ENCODE measurements around the gene RPS16. TPM values are rescaled to one million over a fixed set of nuclear protein-coding genes. Genes with fewer than 3 reads are reported as not detected.

The RPS16 gene
- total RNA-seq, 1 experiment from 2014 or later: 83.0 TPM

GRCh38 chr19:39388657-39389056, 47.1 kb downstream of the RPS16 start:
- no peak for DNase-seq (ENCODE audit: low spot score)

- DNase-seq (ENCODE audit: low spot score): no peak
Measured at GRCh38 chr19:39386557-39386956, 49.2 kb downstream of the RPS16 start.

- no peak for DNase-seq (ENCODE audit: low spot score)
Measured at GRCh38 chr19:39385629-39386411, 49.9 kb downstream of the RPS16 start.

- no peak for DNase-seq (ENCODE audit: low spot score)
Measured at GRCh38 chr19:39384839-39385568, 50.7 kb downstream of the RPS16 start.

Other genes with a start within 250 kb of the RPS16 start
- gene NCCRP1, start 239.0 kb downstream of the RPS16 start, total RNA-seq (2014; rRNA removed; shearing (Covaris generic)): not detected in 2 replicates
- not detected in 2 replicates for gene SYCN, start 231.7 kb downstream of the RPS16 start, total RNA-seq (2014; rRNA removed; shearing (Covaris generic))
- gene IFNL3, start 190.9 kb downstream of the RPS16 start, total RNA-seq (2014; rRNA removed; shearing (Covaris generic)): not detected in 2 replicates
- gene IFNL4, start 187.1 kb downstream of the RPS16 start, total RNA-seq (2014; rRNA removed; shearing (Covaris generic)): not detected in 2 replicates
- gene IFNL2, start 167.6 kb downstream of the RPS16 start, total RNA-seq (2014; rRNA removed; shearing (Covaris generic)): not detected in 2 replicates
- gene IFNL1, start 139.5 kb downstream of the RPS16 start, total RNA-seq (2014; rRNA removed; shearing (Covaris generic)): not detected in 2 replicates
- gene LRFN1, start 115.1 kb downstream of the RPS16 start, total RNA-seq (2014; rRNA removed; shearing (Covaris generic)): 0.68 and 0.72 TPM in 2 replicates
- gene GMFG, start 99.9 kb downstream of the RPS16 start, total RNA-seq (2014; rRNA removed; shearing (Covaris generic)): 13.3 and 14.1 TPM in 2 replicates
- 33.9 and 35.3 TPM in 2 replicates for gene SAMD4B, start 93.5 kb downstream of the RPS16 start, total RNA-seq (2014; rRNA removed; shearing (Covaris generic))
- 40.8 and 62.0 TPM in 2 replicates for gene PAF1, start 44.8 kb downstream of the RPS16 start, total RNA-seq (2014; rRNA removed; shearing (Covaris generic))
- 26.7 and 58.5 TPM in 2 replicates for gene MED29, start 44.6 kb downstream of the RPS16 start, total RNA-seq (2014; rRNA removed; shearing (Covaris generic))
- 4.0 and 5.7 TPM in 2 replicates for gene ZFP36, start 29.1 kb downstream of the RPS16 start, total RNA-seq (2014; rRNA removed; shearing (Covaris generic))
- 5.3 and 7.1 TPM in 2 replicates for gene PLEKHG2, start 23.3 kb downstream of the RPS16 start, total RNA-seq (2014; rRNA removed; shearing (Covaris generic))
- gene SUPT5H, start 9.6 kb upstream of the RPS16 start, total RNA-seq (2014; rRNA removed; shearing (Covaris generic)): 70.1 and 75.0 TPM in 2 replicates
- gene TIMM50, start 44.9 kb upstream of the RPS16 start, total RNA-seq (2014; rRNA removed; shearing (Covaris generic)): 91.9 and 122 TPM in 2 replicates
- gene DLL3, start 63.0 kb upstream of the RPS16 start, total RNA-seq (2014; rRNA removed; shearing (Covaris generic)): 2.0 and 2.2 TPM in 2 replicates
- not detected in 2 replicates for gene SELENOV, start 79.2 kb upstream of the RPS16 start, total RNA-seq (2014; rRNA removed; shearing (Covaris generic))
- 3.2 and 3.3 TPM in 2 replicates for gene EID2B, start 96.9 kb upstream of the RPS16 start, total RNA-seq (2014; rRNA removed; shearing (Covaris generic))
- 10.8 and 11.5 TPM in 2 replicates for gene EID2, start 104.2 kb upstream of the RPS16 start, total RNA-seq (2014; rRNA removed; shearing (Covaris generic))
- gene LGALS13, start 166.6 kb upstream of the RPS16 start, total RNA-seq (2014; rRNA removed; shearing (Covaris generic)): not detected in 2 replicates
- gene LGALS16, start 220.0 kb upstream of the RPS16 start, total RNA-seq (2014; rRNA removed; shearing (Covaris generic)): not detected in 2 replicates

All from H4 (cell line).